GM21576 (cell line): ENCODE measurements around the gene PLAGL1.
"Not testable (repeated sequence)": the region's sequence is repeated elsewhere in the genome, so short reads cannot be mapped to it uniquely, and the experiment has no call there.

Experiments
- ATAC-seq: cut with Tn5 transposase; IDR thresholded peaks from one replicate; pipeline ENCODE4 v1.9.1; 2021; ENCODE audit warnings: mild to moderate bottlenecking, moderate library complexity; ENCODE audit not compliant: unreplicated experiment

The PLAGL1 gene

DNA sequence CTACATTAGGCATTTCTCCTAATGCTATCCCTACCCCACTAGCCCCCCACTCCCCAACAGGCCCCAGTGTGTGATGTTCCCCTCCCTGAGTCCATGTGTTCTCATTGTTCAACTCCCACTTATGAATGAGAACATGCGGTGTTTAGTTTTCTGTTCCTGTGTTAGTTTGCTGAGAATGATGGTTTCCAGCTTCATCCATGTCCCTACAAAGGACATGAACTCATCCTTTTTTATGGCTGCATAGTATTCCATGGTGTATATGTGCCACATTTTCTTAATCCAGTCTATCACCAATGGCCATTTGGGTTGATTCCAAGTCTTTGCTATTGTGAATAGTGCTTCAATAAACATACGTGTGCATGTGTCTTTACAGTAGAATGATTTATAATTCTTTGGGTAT is 1.6 kb upstream of the PLAGL1 start:
- not testable (repeated sequence) for ATAC-seq

- ATAC-seq: no peak
Measured at GRCh38 chr6:144008846-144009245, 787 bp upstream of the PLAGL1 start.

DNA sequence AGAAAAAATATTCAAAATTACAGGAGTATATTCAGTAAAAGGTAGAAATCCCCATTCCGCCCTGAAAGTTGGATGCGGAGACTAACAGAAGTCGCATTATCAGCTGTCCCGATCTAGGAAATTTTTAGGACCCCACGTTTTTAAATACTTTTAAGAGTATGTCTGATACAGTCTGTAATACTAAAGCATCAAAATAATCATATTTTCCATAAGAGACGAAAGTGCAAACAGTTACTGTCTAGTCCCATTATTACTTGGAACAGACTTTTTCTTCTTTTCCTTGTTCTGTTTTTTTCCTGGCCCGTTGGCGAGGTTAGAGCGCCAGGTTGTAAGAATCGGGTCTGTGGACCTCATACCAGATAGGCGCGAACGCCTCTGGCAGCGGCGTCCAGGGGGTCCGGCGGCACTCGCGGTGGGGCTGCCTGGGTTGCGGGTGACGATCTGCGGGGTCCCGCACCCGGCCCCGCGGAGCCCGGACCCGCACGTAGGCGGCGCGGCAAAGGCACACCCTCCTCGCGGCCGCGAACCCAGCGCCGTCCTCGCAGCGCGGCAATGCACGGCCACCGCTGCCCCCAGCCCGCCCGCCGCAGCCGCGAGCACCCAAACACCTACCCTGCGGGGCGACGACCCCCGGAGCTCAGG is 460 bp downstream of the PLAGL1 start:
- ATAC-seq: peak; percentile 12

- no peak for ATAC-seq
Measured at GRCh38 chr6:144006736-144007477, 1.2 kb downstream of the PLAGL1 start.

GRCh38 chr6:143999406-143999805 is 8.7 kb downstream of the PLAGL1 start:
- ATAC-seq: no peak

DNA sequence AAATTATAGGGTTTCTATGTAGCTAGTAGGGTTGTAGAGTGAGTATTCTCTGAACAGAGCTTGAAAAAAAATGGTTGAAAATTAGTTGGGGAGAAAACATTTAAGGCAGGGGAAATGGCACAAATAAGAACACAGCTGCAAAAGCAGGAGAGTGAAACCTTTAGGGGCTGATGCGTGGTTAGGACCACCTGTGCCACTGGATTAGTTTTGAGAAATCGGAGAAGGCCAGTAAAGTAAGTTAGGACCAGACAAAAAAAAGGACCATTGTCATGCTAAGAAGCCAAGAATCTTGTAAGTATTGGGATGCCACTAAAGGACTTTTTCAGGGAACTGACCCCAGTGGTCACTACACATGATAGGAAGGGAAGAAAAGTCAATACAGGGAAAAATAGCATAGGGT is 9.4 kb downstream of the PLAGL1 start:
- ATAC-seq: no peak

DNA sequence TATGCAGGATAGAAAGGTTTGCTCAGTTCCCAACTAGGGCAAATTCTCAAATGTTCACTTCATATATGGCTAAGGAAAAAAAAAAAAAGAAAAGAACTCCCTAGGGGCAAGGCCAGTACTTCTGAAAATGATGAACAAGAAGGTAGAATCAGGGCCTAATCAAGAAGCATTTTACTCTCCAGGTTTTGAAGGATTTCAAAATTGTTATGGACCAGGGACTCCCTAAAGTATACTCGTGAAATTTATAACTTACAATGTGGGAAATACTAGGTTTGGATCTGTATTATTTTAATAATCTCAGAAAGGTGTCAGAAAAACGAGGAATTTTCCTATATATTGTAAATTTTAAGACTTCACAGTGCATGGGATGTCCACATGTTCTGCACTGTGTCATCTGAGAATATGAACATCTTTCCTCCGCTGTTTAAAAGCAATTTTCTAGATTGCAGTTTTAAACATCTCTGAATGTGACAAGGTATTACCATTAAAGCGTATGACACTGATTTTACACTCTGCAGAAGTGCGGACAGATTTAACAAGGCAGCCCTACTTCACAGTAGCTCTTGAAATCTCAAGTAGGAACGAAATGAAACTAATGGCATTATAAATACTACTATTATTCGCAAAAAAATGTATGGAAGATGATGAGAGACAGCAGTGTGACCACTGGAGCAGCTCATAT is 14.0 kb downstream of the PLAGL1 start:
- no peak for ATAC-seq

DNA sequence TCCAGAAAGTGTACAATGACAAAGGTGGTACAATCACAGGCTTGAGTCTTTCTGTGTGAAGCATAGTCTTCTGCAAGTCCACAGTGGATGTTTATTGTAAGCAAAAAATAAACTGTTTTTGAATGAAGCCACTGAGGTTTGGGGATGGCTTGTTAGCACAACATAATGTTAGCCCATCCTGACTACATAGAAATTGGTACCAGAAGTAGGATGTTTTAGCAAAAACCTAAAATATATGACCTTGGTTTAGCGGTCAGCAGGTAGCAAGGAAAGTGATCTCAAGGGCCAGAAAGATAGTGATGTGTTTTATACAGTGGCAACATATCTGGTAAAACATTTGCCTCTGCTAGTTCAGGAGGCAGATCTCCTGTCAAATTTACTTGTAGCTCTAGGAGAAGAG is 15.8 kb downstream of the PLAGL1 start:
- no peak for ATAC-seq

GRCh38 chr6:143986463-143987065 is 21.5 kb downstream of the PLAGL1 start:
- no peak for ATAC-seq

DNA sequence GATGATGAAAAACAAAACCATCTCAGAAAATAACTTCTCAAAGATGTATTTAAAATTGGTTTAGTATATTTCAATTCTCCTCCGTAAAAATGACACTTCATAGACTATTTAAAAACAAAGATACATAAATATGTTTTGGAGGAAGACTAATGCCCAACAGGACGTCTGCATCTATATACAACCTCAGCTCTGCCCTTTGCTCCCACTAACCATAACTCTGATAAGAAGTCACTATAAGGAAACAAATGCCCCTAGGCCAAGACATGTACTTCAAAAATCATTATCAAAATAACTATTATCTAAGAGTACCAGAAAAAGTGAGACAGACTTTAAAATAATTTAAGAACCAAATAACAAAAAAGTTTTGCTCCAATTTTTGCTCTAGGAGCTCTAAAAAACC is 23.4 kb downstream of the PLAGL1 start:
- no peak for ATAC-seq

DNA sequence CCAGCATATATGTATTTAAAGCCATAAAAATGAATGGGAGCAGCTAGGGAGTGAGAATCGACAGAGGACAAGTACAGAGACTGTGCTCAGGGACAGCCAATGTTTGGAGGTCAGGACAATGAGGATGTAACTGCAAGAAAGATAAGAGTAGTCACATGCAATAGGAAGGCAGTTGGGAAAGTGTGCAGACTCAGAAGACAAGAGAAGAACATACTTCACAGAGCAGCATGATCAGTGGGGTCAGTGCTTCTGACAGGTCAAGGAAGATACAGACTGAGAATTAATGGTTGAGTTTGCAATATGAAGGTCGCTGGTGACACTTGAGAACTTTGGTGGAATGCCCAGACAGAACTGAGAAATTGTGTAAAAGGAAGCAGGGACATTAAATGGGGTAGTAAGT is 25.1 kb downstream of the PLAGL1 start:
- ATAC-seq: no peak

GRCh38 chr6:143980921-143981320 is 27.1 kb downstream of the PLAGL1 start:
- no peak for ATAC-seq

DNA sequence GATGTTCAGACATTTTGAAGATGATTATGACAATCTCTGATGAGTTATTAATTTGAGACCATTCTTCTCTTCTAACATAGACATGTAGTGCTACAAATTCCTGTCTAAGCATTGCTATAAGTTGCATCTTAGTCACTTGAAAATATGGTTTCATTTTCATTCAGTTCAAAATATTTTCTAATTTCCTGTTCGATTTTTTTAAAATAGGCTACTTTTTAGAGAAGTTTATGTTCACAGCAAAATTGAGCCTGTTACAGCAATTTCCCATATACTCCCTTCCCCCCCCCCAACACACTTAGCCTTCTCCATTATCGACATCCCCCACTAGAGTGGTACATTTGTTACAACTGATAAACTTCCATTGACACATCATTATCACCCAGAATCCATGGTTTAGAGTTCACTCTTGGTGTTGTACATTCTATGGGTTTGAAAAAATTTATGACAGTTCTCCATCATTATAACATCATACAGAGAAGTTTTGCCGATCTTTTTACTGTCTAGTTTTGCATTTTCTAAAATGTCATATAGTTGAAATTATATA is 31.2 kb downstream of the PLAGL1 start:
- no peak for ATAC-seq

DNA sequence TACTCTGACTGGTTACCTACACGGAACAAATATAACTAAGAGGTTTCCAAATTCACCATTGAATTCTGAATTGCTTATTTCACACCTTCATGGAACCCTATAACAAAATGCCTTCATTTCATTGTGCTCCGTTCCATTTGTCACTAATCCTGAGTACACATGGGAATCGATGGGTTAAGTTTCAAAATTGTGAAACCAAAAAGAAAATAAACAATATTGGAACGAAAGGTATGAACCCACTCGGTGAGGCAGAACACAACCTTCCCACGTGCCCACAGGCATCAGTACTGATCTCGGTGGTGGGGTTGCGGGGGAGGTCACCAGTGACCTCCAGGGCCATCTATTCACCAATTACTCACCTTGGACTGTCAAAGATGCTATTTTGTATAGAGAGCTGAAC is 34.0 kb downstream of the PLAGL1 start:
- ATAC-seq: no peak

GRCh38 chr6:143973097-143973966 is 34.7 kb downstream of the PLAGL1 start:
- ATAC-seq: no peak

DNA sequence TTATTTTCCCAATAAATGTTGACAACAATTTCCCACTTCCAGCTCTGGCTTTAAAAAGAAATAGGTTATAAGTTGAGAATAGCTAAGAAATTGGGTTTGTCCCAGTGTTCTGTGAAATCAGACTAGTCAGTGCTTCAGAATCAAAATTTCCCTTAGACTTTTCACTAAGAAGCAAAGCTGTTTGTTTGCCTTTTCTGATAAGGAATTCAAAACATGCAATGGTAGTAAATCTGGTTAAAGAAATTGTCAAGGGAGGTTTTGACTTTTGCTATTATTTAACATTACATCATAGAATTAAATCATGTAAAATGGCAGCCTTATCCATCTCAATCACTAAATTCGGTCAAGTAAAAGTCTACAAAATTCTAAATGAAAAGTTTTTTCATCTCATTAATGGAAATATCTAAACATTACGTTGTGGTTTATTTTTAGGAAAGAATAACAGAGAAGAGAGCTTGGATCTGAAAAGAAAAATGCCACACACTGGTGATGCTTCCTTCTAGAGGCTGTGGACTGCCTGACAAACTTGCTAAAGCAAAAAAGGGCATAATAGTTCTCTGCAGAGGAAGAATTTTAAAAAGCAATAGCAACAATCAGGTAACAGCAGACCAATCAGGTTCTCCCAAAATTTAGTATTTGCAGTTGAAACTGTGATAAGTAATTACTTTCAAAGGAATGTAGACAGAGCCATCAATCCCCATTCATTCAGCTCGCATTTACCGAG is 36.4 kb downstream of the PLAGL1 start:
- no peak for ATAC-seq

DNA sequence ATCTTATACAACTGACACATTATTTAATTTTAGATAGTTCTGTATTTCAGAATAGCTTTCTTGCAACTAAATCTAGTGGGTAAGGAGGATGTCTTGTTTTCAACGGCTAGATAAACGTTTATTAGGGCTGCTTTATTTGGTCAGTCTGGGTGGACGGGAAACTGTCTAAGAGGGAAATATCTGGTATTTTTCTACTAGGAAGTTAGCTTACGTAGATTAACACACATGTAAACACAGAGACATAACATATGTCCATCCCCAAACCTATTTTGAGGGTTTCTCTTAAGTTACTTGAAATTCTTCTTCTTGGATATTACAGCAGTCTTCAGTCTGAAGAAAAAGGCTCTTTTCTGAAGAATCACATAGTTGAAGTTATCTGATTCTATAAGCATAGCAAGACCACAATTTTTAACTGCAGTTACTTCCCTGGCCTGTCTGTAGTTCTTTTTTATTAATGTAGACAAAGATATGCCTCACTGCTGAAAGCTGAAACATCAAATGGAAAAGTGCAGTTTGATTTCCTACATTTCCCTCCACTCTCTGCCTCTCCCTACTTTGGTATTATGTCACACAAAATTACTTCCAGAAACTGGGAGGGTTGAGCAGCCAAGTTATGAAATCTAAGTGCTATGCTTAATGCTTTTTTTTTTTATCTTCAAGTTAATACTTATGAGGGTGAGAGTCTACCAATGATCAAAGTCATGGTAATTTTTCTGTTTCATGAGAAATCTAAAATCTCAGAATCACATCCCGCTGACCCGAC is 37.4 kb downstream of the PLAGL1 start:
- no peak for ATAC-seq

DNA sequence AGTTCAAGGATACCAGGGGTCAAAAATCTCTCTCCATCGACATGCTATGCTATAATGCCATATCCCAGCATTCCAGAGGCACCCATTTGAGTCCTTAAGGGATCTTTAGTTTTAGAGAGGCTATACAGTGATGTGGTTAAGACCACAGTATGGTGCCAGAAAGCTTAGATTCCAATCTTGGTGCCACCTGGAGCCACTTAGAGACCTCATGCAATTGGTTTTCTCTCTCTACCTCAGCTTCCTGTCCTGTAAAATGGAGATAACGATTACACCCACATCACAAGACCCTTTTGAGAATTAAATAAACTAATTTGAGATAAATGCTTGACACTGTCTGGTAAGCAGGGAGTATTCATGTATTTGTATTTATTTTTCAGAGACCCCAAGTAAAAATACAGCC is 39.0 kb downstream of the PLAGL1 start:
- no peak for ATAC-seq

GRCh38 chr6:143967706-143968376 is 40.2 kb downstream of the PLAGL1 start:
- no peak for ATAC-seq
